ENCODE results near the gene SCGB1C1. TPM values are rescaled to one million over a fixed set of nuclear protein-coding genes. Genes with fewer than 3 reads are reported as not detected.

Gene SCGB1C1
- total RNA-seq, 1 donor from 2014 or later: not detected

- peaks cover 27% of the 10 kb centered on the region for H3K36me3 Mint-ChIP-seq (ENCODE audit: low read depth, unreplicated experiment)
- no peaks in the 10 kb centered on the region for H3K9me3 Mint-ChIP-seq (ENCODE audit: unreplicated experiment)
- peaks cover 25% of the 10 kb centered on the region for H3K4me1 Mint-ChIP-seq (ENCODE audit: unreplicated experiment)
- TF ChIP-seq CTCF (IDR thresholded peaks at IDR 0.05; ENCODE audit: unreplicated experiment): no peak
- no peak overlapping the region for H3K4me3 Mint-ChIP-seq (ENCODE audit: unreplicated experiment)
- peaks cover 20% of the 10 kb centered on the region for H3K27me3 Mint-ChIP-seq (ENCODE audit: unreplicated experiment)
- no peak overlapping the region for H3K27ac Mint-ChIP-seq (ENCODE audit: unreplicated experiment)
- DNase-seq (ENCODE audit: low spot score): no peak
Observed at GRCh38 chr11:210803-211180, 17.9 kb downstream of the SCGB1C1 start.

GRCh38 chr11:211295-211694 lies 18.4 kb downstream of the SCGB1C1 start:
- Mint-ChIP-seq H3K4me3 (ENCODE audit: unreplicated experiment) (peak overlapping the region; percentile 65), H3K4me1 (ENCODE audit: unreplicated experiment) (peaks cover 20% of the 10 kb centered on the region), H3K27ac (ENCODE audit: unreplicated experiment) (peak overlapping the region; percentile 61), H3K27me3 (ENCODE audit: unreplicated experiment) (peaks cover 20% of the 10 kb centered on the region), H3K36me3 (ENCODE audit: low read depth, unreplicated experiment) (peaks cover 27% of the 10 kb centered on the region), H3K9me3 (ENCODE audit: unreplicated experiment) (no peaks in the 10 kb centered on the region)
- TF ChIP-seq CTCF (IDR thresholded peaks at IDR 0.05; ENCODE audit: unreplicated experiment): no peak
- DNase-seq (ENCODE audit: low spot score): no peak

GRCh38 chr11:211741-212140 lies 18.9 kb downstream of the SCGB1C1 start:
- H3K27me3 Mint-ChIP-seq (ENCODE audit: unreplicated experiment): peaks cover 18% of the 10 kb centered on the region
- no peak for DNase-seq (ENCODE audit: low spot score)
- H3K27ac Mint-ChIP-seq (ENCODE audit: unreplicated experiment): no peak overlapping the region
- peaks cover 27% of the 10 kb centered on the region for H3K36me3 Mint-ChIP-seq (ENCODE audit: low read depth, unreplicated experiment)
- TF ChIP-seq CTCF (IDR thresholded peaks at IDR 0.05; ENCODE audit: unreplicated experiment): no peak
- H3K9me3 Mint-ChIP-seq (ENCODE audit: unreplicated experiment): no peaks in the 10 kb centered on the region
- peaks cover 16% of the 10 kb centered on the region for H3K4me1 Mint-ChIP-seq (ENCODE audit: unreplicated experiment)
- H3K4me3 Mint-ChIP-seq (ENCODE audit: unreplicated experiment): no peak overlapping the region

GRCh38 chr11:212150-213100 lies 19.5 kb downstream of the SCGB1C1 start:
- H3K36me3 Mint-ChIP-seq (ENCODE audit: low read depth, unreplicated experiment): peaks cover 26% of the 10 kb centered on the region
- H3K27ac Mint-ChIP-seq (ENCODE audit: unreplicated experiment): no peak overlapping the region
- H3K27me3 Mint-ChIP-seq (ENCODE audit: unreplicated experiment): peaks cover 16% of the 10 kb centered on the region
- TF ChIP-seq CTCF (IDR thresholded peaks at IDR 0.05; ENCODE audit: unreplicated experiment): no peak
- no peaks in the 10 kb centered on the region for H3K9me3 Mint-ChIP-seq (ENCODE audit: unreplicated experiment)
- peaks cover 15% of the 10 kb centered on the region for H3K4me1 Mint-ChIP-seq (ENCODE audit: unreplicated experiment)
- DNase-seq (ENCODE audit: low spot score): no peak
- no peak overlapping the region for H3K4me3 Mint-ChIP-seq (ENCODE audit: unreplicated experiment)

- H3K36me3 Mint-ChIP-seq (ENCODE audit: low read depth, unreplicated experiment): peaks cover 22% of the 10 kb centered on the region
- H3K9me3 Mint-ChIP-seq (ENCODE audit: unreplicated experiment): no peaks in the 10 kb centered on the region
- H3K4me3 Mint-ChIP-seq (ENCODE audit: unreplicated experiment): peak overlapping the region; percentile 29
- no peak for TF ChIP-seq CTCF (IDR thresholded peaks at IDR 0.05; ENCODE audit: unreplicated experiment)
- H3K27me3 Mint-ChIP-seq (ENCODE audit: unreplicated experiment): peaks cover 9% of the 10 kb centered on the region
- no peak for DNase-seq (ENCODE audit: low spot score)
- H3K27ac Mint-ChIP-seq (ENCODE audit: unreplicated experiment): no peak overlapping the region
- peaks cover 9% of the 10 kb centered on the region for H3K4me1 Mint-ChIP-seq (ENCODE audit: unreplicated experiment)
Observed at GRCh38 chr11:213111-213510, 20.2 kb downstream of the SCGB1C1 start.

Data from endothelial cell (in vitro differentiated cells).